Nephron (organoid): ENCODE measurements around the gene ASB3.
A peak's percentile ranks its signal among the peaks of the same experiment; 100 is the strongest.

Experiments
- H3K27ac Mint-ChIP-seq, 3 experiments: 2 replicates each; pipeline ENCODE4 v1.8.0; 2020; ENCODE audit warnings: mixed read lengths in 3 of 3, mild to moderate bottlenecking in 2 of 3, moderate library complexity in 1 of 3
- H3K27me3 Mint-ChIP-seq: 2 replicates; pipeline ENCODE4 v1.8.0; 2021; ENCODE audit warnings: low read depth, mild to moderate bottlenecking, moderate library complexity, mixed read lengths
- H3K36me3 Mint-ChIP-seq: 2 replicates; pipeline ENCODE4 v1.8.0; 2020; ENCODE audit warnings: low read depth, mixed read lengths
- H3K4me1 Mint-ChIP-seq: 2 replicates; pipeline ENCODE4 v1.8.0; 2020; ENCODE audit warnings: mixed read lengths
- H3K4me3 Mint-ChIP-seq, 3 experiments: 2 replicates each; pipeline ENCODE4 v1.8.0; 2020; ENCODE audit warnings: mild to moderate bottlenecking in 3 of 3, mixed read lengths in 3 of 3, moderate library complexity in 2 of 3
- H3K9me3 Mint-ChIP-seq: 2 replicates; pipeline ENCODE4 v1.8.0; 2020; ENCODE audit warnings: mixed read lengths
- CTCF ChIP-seq, 3 experiments: fragments of 200-600 bp; sonication (generic); IDR thresholded peaks; one replicate each; pipeline ENCODE4 v1.5.0; 2021; ENCODE audit warnings: antibody characterized with exemption in 3 of 3; ENCODE audit not compliant: unreplicated experiment in 3 of 3

Gene ASB3

GRCh38 chr2:53793821-53794220 is 7.1 kb upstream of the ASB3 start:
- Mint-ChIP-seq H3K9me3 (no peaks in the 10 kb centered on the region), H3K4me1 (peaks cover 7% of the 10 kb centered on the region), H3K27ac (no peak overlapping the region), H3K4me3 (no peak overlapping the region), H3K27me3 (no peaks in the 10 kb centered on the region), H3K36me3 (peaks cover 19% of the 10 kb centered on the region)
- TF ChIP-seq CTCF (IDR thresholded peaks at IDR 0.05; ENCODE audit: unreplicated experiment in 3 of 3) = no peak

- Mint-ChIP-seq H3K4me1 (peaks cover 12% of the 10 kb centered on the region), H3K27me3 (no peaks in the 10 kb centered on the region), H3K9me3 (no peaks in the 10 kb centered on the region), H3K36me3 (peaks cover 19% of the 10 kb centered on the region), H3K27ac (no peak overlapping the region), H3K4me3 (no peak overlapping the region)
- no peak for TF ChIP-seq CTCF (IDR thresholded peaks at IDR 0.05; ENCODE audit: unreplicated experiment in 3 of 3)
Measured at GRCh38 chr2:53793261-53793660, 6.5 kb upstream of the ASB3 start.

- Mint-ChIP-seq H3K4me1 (peaks cover 31% of the 10 kb centered on the region), H3K27me3 (no peaks in the 10 kb centered on the region), H3K4me3 (peak overlapping the region; percentile 95 to 98 (median 95)), H3K9me3 (no peaks in the 10 kb centered on the region), H3K27ac (peak overlapping the region; percentile 92 to 97 (median 95)), H3K36me3 (no peaks in the 10 kb centered on the region)
- TF ChIP-seq CTCF (IDR thresholded peaks at IDR 0.05; ENCODE audit: unreplicated experiment in 3 of 3) = no peak
Measured at GRCh38 chr2:53787614-53788289, 999 bp upstream of the ASB3 start.

GRCh38 chr2:53786352-53786704 is 425 bp downstream of the ASB3 start:
- TF ChIP-seq CTCF (IDR thresholded peaks at IDR 0.05; ENCODE audit: unreplicated experiment in 3 of 3) = no peak
- Mint-ChIP-seq H3K36me3 (peaks cover 7% of the 10 kb centered on the region), H3K4me3 (peak overlapping the region; percentile 95 to 98 (median 95)), H3K27ac (peak overlapping the region; percentile 92 to 97 (median 95)), H3K9me3 (no peaks in the 10 kb centered on the region), H3K27me3 (no peaks in the 10 kb centered on the region), H3K4me1 (peaks cover 31% of the 10 kb centered on the region)

GRCh38 chr2:53785366-53785765 is 1.4 kb downstream of the ASB3 start:
- Mint-ChIP-seq H3K36me3 (peaks cover 12% of the 10 kb centered on the region), H3K27me3 (no peaks in the 10 kb centered on the region), H3K4me3 (peak overlapping the region; percentile 95 to 98 (median 95)), H3K9me3 (no peaks in the 10 kb centered on the region), H3K4me1 (peaks cover 24% of the 10 kb centered on the region), H3K27ac (peak overlapping the region; percentile 92 to 97 (median 95))
- no peak for TF ChIP-seq CTCF (IDR thresholded peaks at IDR 0.05; ENCODE audit: unreplicated experiment in 3 of 3)

GRCh38 chr2:53784436-53784835 is 2.3 kb downstream of the ASB3 start:
- TF ChIP-seq CTCF (IDR thresholded peaks at IDR 0.05; ENCODE audit: unreplicated experiment in 3 of 3) = no peak
- Mint-ChIP-seq H3K27ac (peak overlapping the region; percentile 15 to 97 (median 95)), H3K9me3 (no peaks in the 10 kb centered on the region)

More at GRCh38 chr2:53784436-53784835, 2.3 kb downstream of the ASB3 start:
- H3K36me3 Mint-ChIP-seq = peaks cover 20% of the 10 kb centered on the region
- H3K4me3 Mint-ChIP-seq = peak overlapping the region; percentile 95 to 98 (median 95)
- H3K4me1 Mint-ChIP-seq = peaks cover 24% of the 10 kb centered on the region
- no peaks in the 10 kb centered on the region for H3K27me3 Mint-ChIP-seq
